ENCODE measurements around the gene RANBP1. TPM values are rescaled to one million over a fixed set of nuclear protein-coding genes. Genes with fewer than 3 reads are reported as not detected.

Gene RANBP1
- total and polyA plus RNA-seq, 2 of the 13 experiments (the other 11 are each of a cell fraction or from before 2014, with no cell fraction given) = 181 to 492 TPM

- 0 out of 2 replicates have a peak, but pooled peaks cover 6% of the 10 kb centered on the region for H4K20me1 ChIP-seq (ENCODE audit: insufficient read depth, low read length)
- no peak overlapping the region for H3K9ac ChIP-seq (ENCODE audit: insufficient read depth, low read depth, low read length)
- H3K4me1 ChIP-seq (ENCODE audit: insufficient read depth, low read length) = peaks cover 13% of the 10 kb centered on the region; the same call in 1 of the 2 replicates
- peaks cover 17% of the 10 kb centered on the region for H3K79me2 ChIP-seq (ENCODE audit: insufficient read depth, low read length)
- H3K9me3 ChIP-seq (ENCODE audit: low read length) = no peaks in the 10 kb centered on the region
- ChIA-PET POLR2A (no interaction called here), CTCF (ENCODE audit: low intra/inter-chr PET ratio, low total read pairs) (no interaction called here)
- ATAC-seq = no peak
- TF ChIP-seq DMAP1 (CRISPR knock-in tag; IDR thresholded peaks at IDR 0.05) (no peak), MED8 (CRISPR knock-in tag; IDR thresholded peaks at IDR 0.05; ENCODE audit: insufficient replicate concordance) (no peak), ZNF44 (CRISPR knock-in tag; IDR thresholded peaks at IDR 0.05) (no peak), E2F2 (CRISPR knock-in tag; IDR thresholded peaks at IDR 0.05; ENCODE audit: borderline replicate concordance) (no peak), JARID2 (CRISPR knock-in tag; IDR thresholded peaks at IDR 0.05; ENCODE audit: insufficient replicate concordance) (no peak), ZKSCAN1 (IDR thresholded peaks at IDR 0.05; ENCODE audit: low read length) (no peak)
- H3K36me3 ChIP-seq (replicated peaks in 1 of 2; ENCODE audit: control insufficient read depth in 1 of 2, insufficient read depth in 2 of 2, low read length in 2 of 2) = peaks cover 1 to 5% of the 10 kb centered on the region in 2 experiments; a peak in 2 of 5 replicates
- intact Hi-C loops (cut with micrococcal nuclease; ENCODE audit: unreplicated experiment) (no loop called here), in situ Hi-C loops (cut with HindIII; ENCODE audit: extremely low pct_ligation_motif_present, low pct_unique_long_range_greater_than_20kb) (no loop called here)
- FAIRE-seq = no peak
- no peak overlapping the region for H3K27ac ChIP-seq (ENCODE audit: extremely low read length, insufficient read depth, low read length)
- no TSS peak for BruUV-seq (replicated peaks)
- no peak for DNase-seq (ENCODE audit: low spot score)
- no peak overlapping the region for H3K4me3 ChIP-seq (replicated peaks in 1 of 3; ENCODE audit: insufficient read depth in 1 of 3, low read depth in 2 of 3, low read length in 3 of 3)
- H3K27me3 ChIP-seq (ENCODE audit: control insufficient read depth in 1 of 2, insufficient read depth in 2 of 2, low read length in 2 of 2) = no peaks in the 10 kb centered on the region
- no peak overlapping the region for H2AFZ ChIP-seq (ENCODE audit: low read length)
- 93% methylated on average over 3 of the region's 13 CpGs for WGBS (ENCODE audit: low lambda C conversion rate)
- no peak overlapping the region for H3K4me2 ChIP-seq (ENCODE audit: low read depth, low read length)
Measured at GRCh38 chr22:20137113-20137512, 21.2 kb downstream of the RANBP1 start.

- BruUV-seq (replicated peaks) = no TSS peak
- intact Hi-C loops (cut with micrococcal nuclease; ENCODE audit: unreplicated experiment) = no loop called here
- no peak overlapping the region for H2AFZ ChIP-seq (ENCODE audit: low read length)
- POLR2A ChIA-PET = no interaction called here
- no peaks in the 10 kb centered on the region for H3K27me3 ChIP-seq (ENCODE audit: control insufficient read depth in 1 of 2, insufficient read depth in 2 of 2, low read length in 2 of 2)
- H3K9me3 ChIP-seq (ENCODE audit: low read length) = no peaks in the 10 kb centered on the region
- no peak overlapping the region for H3K27ac ChIP-seq (ENCODE audit: extremely low read length, insufficient read depth, low read length)
- in situ Hi-C loops (cut with HindIII; ENCODE audit: extremely low pct_ligation_motif_present, low pct_unique_long_range_greater_than_20kb) = no loop called here
- peaks cover 6% of the 10 kb centered on the region; the same call in 1 of the 2 replicates for H3K4me1 ChIP-seq (ENCODE audit: insufficient read depth, low read length)
- peaks cover 12% of the 10 kb centered on the region for H3K79me2 ChIP-seq (ENCODE audit: insufficient read depth, low read length)
- peaks cover 1 to 5% of the 10 kb centered on the region in 2 experiments; a peak in 2 of 5 replicates for H3K36me3 ChIP-seq (replicated peaks in 1 of 2; ENCODE audit: control insufficient read depth in 1 of 2, insufficient read depth in 2 of 2, low read length in 2 of 2)
- 95% methylated on average over 23 of the region's 26 CpGs for WGBS (ENCODE audit: low lambda C conversion rate)
- H3K4me2 ChIP-seq (ENCODE audit: low read depth, low read length) = no peak overlapping the region
- no peak for DNase-seq (ENCODE audit: low spot score)
- no peak overlapping the region for H3K4me3 ChIP-seq (replicated peaks in 1 of 3; ENCODE audit: insufficient read depth in 1 of 3, low read depth in 2 of 3, low read length in 3 of 3)
- CTCF ChIA-PET (ENCODE audit: low intra/inter-chr PET ratio, low total read pairs) = no interaction called here
- TF ChIP-seq ZNF776 (CRISPR knock-in tag; IDR thresholded peaks at IDR 0.05) (no peak), ZNF546 (CRISPR knock-in tag; conservative IDR thresholded peaks at IDR 0.05) (no peak), ZSCAN20 (CRISPR knock-in tag; IDR thresholded peaks at IDR 0.05; ENCODE audit: borderline replicate concordance) (no peak), KLF16 (CRISPR knock-in tag; IDR thresholded peaks at IDR 0.05) (no peak), POLR2A (IDR thresholded peaks at IDR 0.05; ENCODE audit: insufficient read depth in 1 of 2, low read depth in 2 of 2, low read length in 2 of 2) (no peak), SETDB1 (CRISPR knock-in tag; IDR thresholded peaks at IDR 0.05; ENCODE audit: borderline replicate concordance) (no peak)
- H4K20me1 ChIP-seq (ENCODE audit: insufficient read depth, low read length) = 0 out of 2 replicates have a peak, but pooled peaks cover 6% of the 10 kb centered on the region
- ATAC-seq = no peak
- FAIRE-seq = no peak
- no peak overlapping the region for H3K9ac ChIP-seq (ENCODE audit: insufficient read depth, low read depth, low read length)
Measured at GRCh38 chr22:20137671-20138416, 21.9 kb downstream of the RANBP1 start.
